Right atrium auricular region (tissue), 2 donors: ENCODE data around the gene PCDHA5. TPM values are rescaled to one million over a fixed set of nuclear protein-coding genes. Genes with fewer than 3 reads are reported as not detected.

Experiments used
- DNase-seq: peaks from one replicate; pipeline ENCODE4 v3.0.0-alpha.2; 2019; ENCODE audit warnings: low spot score
- H3K27ac ChIP-seq, 2 donors: fragments of 200-600 bp; sonication (generic); 1 replicate in 1 of 2; 2 replicates in 1 of 2; pipeline ENCODE4 v1.5.1; 2016 to 2019
- H3K27me3 ChIP-seq, 2 donors: fragments of 200-600 bp; sonication (generic); one replicate each; pipeline versions ENCODE4 v1.5.1 to v1.6.0; 2017 to 2019
- H3K36me3 ChIP-seq: fragments of 200-600 bp; sonication (generic); one replicate; pipeline ENCODE4 v1.5.1; 2016
- H3K4me1 ChIP-seq, 2 donors: fragments of 200-600 bp; sonication (generic); one replicate each; pipeline versions ENCODE4 v1.5.1 to v1.6.0; 2017 to 2019
- H3K4me3 ChIP-seq, 2 donors: fragments of 200-600 bp; sonication (generic); 1 replicate in 1 of 2; 2 replicates in 1 of 2; pipeline ENCODE4 v1.5.1; 2017 to 2019; ENCODE audit warnings: mild to moderate bottlenecking in 1 of 2, moderate library complexity in 1 of 2
- H3K9me3 ChIP-seq, 2 donors: fragments of 200-600 bp; sonication (generic); one replicate each; pipeline ENCODE4 v1.5.1; 2019
- CTCF ChIP-seq, 2 donors: fragments of 200-600 bp; sonication (generic); IDR thresholded peaks; one replicate each; pipeline ENCODE4 v1.5.1; 2019; ENCODE audit warnings: antibody characterized with exemption in 2 of 2
- total RNA-seq, 2 donors: library from RNA; depleted of rRNA; stranded (reverse); fragments of >200 nt; gene quantifications; one replicate each; pipeline ENCODE4 v1.1.0, GENCODE V29; 2016

The PCDHA5 gene
- total RNA-seq, 2 donors from 2014 or later: 0.16 TPM; not detected in 1

GRCh38 chr5:140855772-140856674, 34.6 kb downstream of the PCDHA5 start, which contains the start of gene PCDHA10:
PCDHA10 (plus strand) TSS chr5:140855897; CDS start chr5:140856049, 152 bp downstream.
- no peak for DNase-seq
- Histone ChIP-seq H3K27ac (no peak within 1 kb of the TSS), H3K4me3 (peak within 1 kb of the TSS in 1 of 2 donors; percentile 36), H3K4me1 (no peaks in the 10 kb centered on the region), H3K36me3 (no peaks in the 10 kb centered on the region), H3K9me3 (peaks cover 0 to 19% of the 10 kb centered on the region in 2 donors), H3K27me3 (no peaks in the 10 kb centered on the region)
- peak in 1 of 2 donors; percentile 45 for TF ChIP-seq CTCF (IDR thresholded peaks at IDR 0.05)

- no peak for DNase-seq
- Histone ChIP-seq H3K27ac (no peak overlapping the region), H3K9me3 (peaks cover 0 to 29% of the 10 kb centered on the region in 2 donors), H3K4me1 (no peaks in the 10 kb centered on the region), H3K4me3 (no peak overlapping the region), H3K27me3 (no peaks in the 10 kb centered on the region), H3K36me3 (no peaks in the 10 kb centered on the region)
- TF ChIP-seq CTCF (IDR thresholded peaks at IDR 0.05): no peak
These were observed 36.0 kb downstream of the PCDHA5 start for GRCh38 chr5:140857177-140857986.

GRCh38 chr5:140857987-140858240, 36.5 kb downstream of the PCDHA5 start:
- Histone ChIP-seq H3K4me1 (no peaks in the 10 kb centered on the region), H3K9me3 (peaks cover 0 to 32% of the 10 kb centered on the region in 2 donors)
- DNase-seq: no peak

GRCh38 chr5:140862441-140863295, 41.3 kb downstream of the PCDHA5 start:
- H3K4me1 ChIP-seq: no peaks in the 10 kb centered on the region
- no peaks in the 10 kb centered on the region for H3K36me3 ChIP-seq
- H3K27ac ChIP-seq: no peak overlapping the region
- TF ChIP-seq CTCF (IDR thresholded peaks at IDR 0.05): no peak
- no peak for DNase-seq
- peaks cover 0 to 26% of the 10 kb centered on the region in 2 donors for H3K9me3 ChIP-seq
- H3K4me3 ChIP-seq: no peak overlapping the region
- no peaks in the 10 kb centered on the region for H3K27me3 ChIP-seq

More at GRCh38 chr5:140857987-140858240, 36.5 kb downstream of the PCDHA5 start:
- no peak overlapping the region for H3K27ac ChIP-seq
- no peaks in the 10 kb centered on the region for H3K27me3 ChIP-seq
- H3K36me3 ChIP-seq: no peaks in the 10 kb centered on the region
- no peak overlapping the region for H3K4me3 ChIP-seq
- no peak for TF ChIP-seq CTCF (IDR thresholded peaks at IDR 0.05)
